Coronary artery (tissue), 2 donors: Measurements from ENCODE around the gene KRT74.

Source experiments
- DNase-seq: peaks from one replicate; pipeline ENCODE4 v3.0.0-alpha.2; 2017; ENCODE audit warnings: low spot score
- H3K27ac ChIP-seq, 2 donors: fragments of 200-600 bp; sonication (generic); one replicate each; pipeline ENCODE4 v1.5.1; 2016 to 2019
- H3K4me3 ChIP-seq: fragments of 200-600 bp; sonication (generic); 2 replicates; pipeline ENCODE4 v1.5.1; 2016; ENCODE audit warnings: mild to moderate bottlenecking, moderate library complexity
- TF ChIP-seq, protein P1 (sequence below): fragments of 200-600 bp; sonication (generic); IDR thresholded peaks from one replicate; pipeline ENCODE4 v1.5.1; 2019; ENCODE audit warnings: antibody characterized with exemption

The KRT74 gene

DNA sequence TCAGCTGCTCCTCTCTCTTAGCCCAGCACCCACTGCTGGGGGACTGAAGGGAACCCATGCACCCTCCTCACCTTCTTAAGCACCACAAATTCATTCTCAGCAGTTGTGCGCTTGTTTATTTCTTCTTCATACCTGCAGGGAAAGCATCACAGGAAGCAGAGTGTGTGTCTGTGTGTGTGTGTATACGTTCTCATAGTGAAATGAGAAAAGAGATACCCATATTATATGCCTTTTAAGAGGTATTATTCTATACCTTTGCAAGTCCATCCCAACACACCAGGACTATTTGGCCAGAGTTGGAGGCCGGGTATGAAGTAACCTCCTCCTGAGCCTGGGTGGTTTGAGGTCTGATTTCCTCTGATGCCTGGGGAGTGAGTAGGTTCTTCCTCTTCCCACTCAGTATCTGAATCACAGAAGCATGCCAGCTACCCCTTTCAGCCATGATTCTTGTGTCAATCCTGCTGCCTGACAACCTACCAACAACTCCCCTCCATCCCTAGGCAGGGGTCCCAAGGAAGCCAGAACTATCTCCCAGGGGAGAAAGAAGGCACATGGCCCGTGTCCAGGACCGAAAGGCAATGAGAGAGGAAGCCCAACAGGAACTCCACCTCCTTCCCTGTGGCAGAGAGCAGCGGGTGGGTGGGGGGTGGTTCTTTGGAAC, 41.7 kb upstream of the KRT74 start:
- H3K27ac ChIP-seq = no peak overlapping the region
- no peak for DNase-seq
- TF ChIP-seq, protein P1, sequence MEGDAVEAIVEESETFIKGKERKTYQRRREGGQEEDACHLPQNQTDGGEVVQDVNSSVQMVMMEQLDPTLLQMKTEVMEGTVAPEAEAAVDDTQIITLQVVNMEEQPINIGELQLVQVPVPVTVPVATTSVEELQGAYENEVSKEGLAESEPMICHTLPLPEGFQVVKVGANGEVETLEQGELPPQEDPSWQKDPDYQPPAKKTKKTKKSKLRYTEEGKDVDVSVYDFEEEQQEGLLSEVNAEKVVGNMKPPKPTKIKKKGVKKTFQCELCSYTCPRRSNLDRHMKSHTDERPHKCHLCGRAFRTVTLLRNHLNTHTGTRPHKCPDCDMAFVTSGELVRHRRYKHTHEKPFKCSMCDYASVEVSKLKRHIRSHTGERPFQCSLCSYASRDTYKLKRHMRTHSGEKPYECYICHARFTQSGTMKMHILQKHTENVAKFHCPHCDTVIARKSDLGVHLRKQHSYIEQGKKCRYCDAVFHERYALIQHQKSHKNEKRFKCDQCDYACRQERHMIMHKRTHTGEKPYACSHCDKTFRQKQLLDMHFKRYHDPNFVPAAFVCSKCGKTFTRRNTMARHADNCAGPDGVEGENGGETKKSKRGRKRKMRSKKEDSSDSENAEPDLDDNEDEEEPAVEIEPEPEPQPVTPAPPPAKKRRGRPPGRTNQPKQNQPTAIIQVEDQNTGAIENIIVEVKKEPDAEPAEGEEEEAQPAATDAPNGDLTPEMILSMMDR = no peak
- H3K4me3 ChIP-seq = no peak overlapping the region

DNA sequence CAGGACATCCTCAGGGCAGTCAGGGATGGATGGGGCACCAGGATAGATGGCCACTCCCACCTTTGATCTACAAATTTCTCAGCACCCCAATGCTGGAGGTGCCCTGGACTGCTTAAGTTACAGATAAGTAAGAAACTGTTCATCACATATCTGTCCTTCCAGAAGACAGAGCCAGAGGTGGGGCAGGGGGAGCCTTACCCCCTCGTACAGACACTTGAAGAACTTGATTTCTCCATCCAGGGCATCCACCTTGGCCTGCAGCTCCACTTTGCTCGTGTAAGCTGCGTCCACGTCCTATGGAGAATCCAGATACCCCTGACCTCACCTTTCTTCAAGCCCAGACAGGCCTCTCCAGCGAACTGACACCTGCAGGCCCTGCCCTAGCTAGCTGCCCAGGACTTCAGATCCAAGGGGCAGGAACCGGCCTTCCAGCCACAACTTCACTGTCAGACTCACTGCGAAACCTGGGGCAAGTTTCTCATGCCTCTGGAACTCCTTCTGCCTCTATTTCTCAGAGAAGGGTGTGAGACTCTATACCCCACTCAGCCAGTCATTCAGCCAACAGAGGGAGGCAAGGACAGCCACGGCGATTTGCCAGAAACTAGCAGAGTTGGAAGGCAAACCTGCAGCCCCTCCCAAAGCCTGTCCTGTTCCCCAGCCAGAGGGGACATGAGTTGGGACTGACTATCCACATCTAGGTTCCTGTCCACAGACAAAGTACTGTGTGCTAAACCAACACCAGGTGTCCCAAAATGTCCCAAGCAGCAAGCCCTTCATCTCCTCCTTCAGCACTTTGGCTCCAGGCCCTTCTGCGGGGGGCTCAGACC, 41.0 kb upstream of the KRT74 start:
- no peak overlapping the region for H3K27ac ChIP-seq
- no peak for DNase-seq
- no peak overlapping the region for H3K4me3 ChIP-seq
- TF ChIP-seq, protein P1 = no peak

DNA sequence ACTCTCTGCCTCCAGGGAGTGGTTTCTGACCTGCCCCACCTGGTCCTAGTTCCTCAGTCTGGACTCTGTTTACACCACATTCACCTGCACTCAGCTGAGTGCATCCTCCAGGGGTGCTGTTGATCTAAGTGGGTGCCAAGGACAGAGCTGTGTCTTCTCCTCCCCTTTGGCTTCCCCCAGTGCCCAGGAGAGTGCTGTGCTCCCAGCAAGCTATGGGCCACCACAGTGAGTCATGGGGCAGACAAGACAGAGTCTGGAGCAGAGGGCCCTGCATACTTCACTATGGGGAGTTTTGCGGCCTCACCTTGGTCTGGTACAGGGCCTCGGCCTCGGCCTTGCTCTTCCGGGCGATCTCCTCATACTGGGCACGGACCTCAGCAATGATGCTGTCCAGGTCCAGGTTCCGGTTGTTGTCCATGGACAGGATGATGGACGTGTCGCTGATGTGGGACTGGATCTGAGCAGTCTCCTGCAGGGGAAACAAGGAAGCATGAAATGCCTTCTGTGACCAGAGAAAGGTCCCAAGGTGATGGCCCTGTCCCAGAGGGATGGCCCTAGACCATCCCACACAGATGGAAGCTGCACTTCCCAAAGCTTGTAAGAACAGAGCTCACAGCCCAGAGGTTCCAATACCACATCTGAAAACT, 39.9 kb upstream of the KRT74 start:
- H3K27ac ChIP-seq = no peak overlapping the region
- TF ChIP-seq, protein P1 = no peak
- no peak overlapping the region for H3K4me3 ChIP-seq
- DNase-seq = peak; percentile 40

DNA sequence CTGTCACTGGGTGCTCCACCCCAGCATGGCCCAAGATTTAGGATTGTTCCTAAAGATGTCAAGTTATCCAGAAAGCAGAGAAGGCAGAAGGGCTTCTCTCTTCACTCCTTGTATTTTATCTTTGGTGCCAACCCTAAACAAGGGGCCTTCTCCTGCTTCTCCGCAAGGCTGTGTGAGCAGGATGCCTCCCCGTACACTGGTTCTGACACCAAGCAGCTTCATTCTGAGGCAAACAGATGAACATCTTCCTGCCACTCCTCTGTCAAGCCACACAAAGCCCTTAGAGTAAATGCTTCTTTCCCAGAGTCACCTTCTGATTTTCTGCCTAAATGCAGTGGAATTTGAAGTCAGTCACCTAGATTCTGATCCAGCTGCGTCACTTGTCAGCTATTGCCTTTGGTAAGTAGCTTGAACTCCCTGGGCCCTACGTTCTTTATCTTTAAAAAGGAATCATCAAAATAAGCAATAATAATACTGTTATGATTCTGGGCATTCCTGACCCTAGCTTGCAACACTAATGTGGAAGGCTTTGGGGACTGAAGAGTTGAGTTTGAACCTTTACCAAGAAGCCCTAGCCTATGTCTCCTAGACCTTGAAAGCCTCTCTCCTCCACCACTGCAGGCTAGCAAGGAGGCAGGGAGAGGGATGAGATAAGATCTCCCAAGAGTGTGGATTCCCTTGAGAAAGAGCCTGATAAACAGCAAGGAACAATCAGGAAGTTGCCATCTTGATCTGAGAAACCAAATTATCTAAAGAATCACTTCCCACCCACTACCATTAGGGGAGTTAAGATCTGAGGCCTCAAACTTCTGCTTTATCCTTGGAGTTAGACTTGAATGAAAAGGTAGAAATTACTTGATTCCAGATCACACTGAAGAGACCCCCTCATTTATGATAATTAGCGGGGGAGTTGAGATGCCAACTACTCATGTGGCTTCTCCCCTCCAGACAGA, 39.1 kb upstream of the KRT74 start:
- TF ChIP-seq, protein P1 = no peak
- peak; percentile 12 for DNase-seq
- Histone ChIP-seq H3K4me3 (no peak overlapping the region), H3K27ac (no peak overlapping the region)

DNA sequence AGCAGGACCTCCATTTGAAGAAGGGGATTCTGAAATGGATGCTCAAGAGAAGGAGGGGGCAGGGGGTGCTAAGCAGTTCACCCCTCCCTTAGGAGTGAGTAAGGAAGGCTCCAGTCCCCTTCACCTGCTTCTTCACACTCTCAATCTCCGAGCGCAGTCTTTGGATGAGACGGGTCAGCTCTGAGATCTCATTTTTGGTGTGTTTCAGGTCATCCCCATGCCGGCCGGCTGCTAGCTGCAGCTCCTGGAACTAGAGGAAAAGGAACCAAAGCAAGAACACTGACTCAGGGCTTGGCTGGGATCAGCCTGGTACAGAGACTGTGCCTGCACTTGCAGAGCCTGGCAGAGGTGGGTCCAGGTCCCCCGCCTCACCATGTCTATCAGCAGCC, 37.4 kb upstream of the KRT74 start:
- peak; percentile 47 for DNase-seq
- no peak overlapping the region for H3K27ac ChIP-seq
- no peak overlapping the region for H3K4me3 ChIP-seq
- TF ChIP-seq, protein P1 = no peak

DNA sequence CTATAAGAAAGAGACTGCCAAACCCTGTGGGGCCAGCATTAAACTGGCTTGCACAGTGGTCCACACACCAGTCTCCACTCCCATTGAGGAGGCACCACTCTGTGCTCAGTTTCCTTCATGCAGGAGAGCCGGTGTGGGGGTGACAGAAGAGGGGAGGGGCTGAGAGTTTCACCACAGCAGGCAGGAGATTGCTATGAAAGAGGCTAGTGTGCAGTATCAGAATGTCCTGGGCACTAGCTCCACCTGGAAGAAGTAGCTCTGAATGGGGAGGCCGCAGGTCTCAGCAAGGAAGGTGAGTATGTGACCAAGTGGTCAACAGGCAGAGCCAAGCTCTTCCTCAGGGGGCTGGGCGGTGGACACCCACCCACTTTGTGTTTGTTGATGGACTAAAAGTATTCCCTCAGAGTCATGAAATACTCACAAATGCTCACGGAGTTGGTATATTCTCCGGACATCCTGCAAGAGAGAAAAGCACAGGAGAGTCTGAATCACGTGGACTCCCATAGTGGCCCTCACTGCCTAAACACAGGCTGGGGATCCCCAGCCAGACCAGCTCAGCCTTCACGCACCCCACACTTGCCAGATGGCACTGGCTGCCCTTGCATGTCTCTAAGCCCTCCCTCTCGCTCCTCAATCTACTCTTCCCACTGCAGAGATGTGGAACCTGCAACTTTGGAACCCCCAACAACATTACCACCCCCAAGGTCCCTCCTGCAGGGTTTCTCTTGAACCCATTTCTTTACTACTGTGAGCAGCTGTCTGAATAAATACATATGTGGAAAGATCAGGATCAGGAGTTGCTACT, 35.4 kb upstream of the KRT74 start:
- H3K4me3 ChIP-seq = no peak overlapping the region
- TF ChIP-seq, protein P1 = no peak
- H3K27ac ChIP-seq = no peak overlapping the region
- DNase-seq = peak; percentile 43
